Endothelial cell of umbilical vein (primary cell): Measurements from ENCODE around the gene CSH2.

Source experiments
- CTCF ChIP-seq, 2 donors: IDR thresholded peaks; 1 replicate in 1 of 2; 2 replicates in 1 of 2; pipeline ENCODE4 v1.5.1; 2011; ENCODE audit warnings: low read length in 2 of 2, mild to moderate bottlenecking in 2 of 2, moderate library complexity in 2 of 2, control low read depth in 1 of 2, inconsistent platforms in 1 of 2, low read depth in 1 of 2; ENCODE audit not compliant: insufficient read depth in 1 of 2; ENCODE audit errors: extremely low read depth in 1 of 2
- EZH2 ChIP-seq: IDR thresholded peaks from 2 replicates; pipeline ENCODE4 v1.6.1; 2012; ENCODE audit warnings: borderline replicate concordance, low read depth, mild to moderate bottlenecking, moderate library complexity, low read length, inconsistent platforms; ENCODE audit not compliant: severe bottlenecking
- FOS ChIP-seq: IDR thresholded peaks from 2 replicates; pipeline ENCODE4 v1.6.1; 2011; ENCODE audit warnings: mild to moderate bottlenecking, low read length, moderate library complexity, borderline replicate concordance; ENCODE audit not compliant: insufficient read depth
- GATA2 ChIP-seq: IDR thresholded peaks from 2 replicates; pipeline ENCODE4 v1.7.0; 2011; ENCODE audit warnings: low read depth, mild to moderate bottlenecking, moderate library complexity, mixed read lengths, low read length; ENCODE audit not compliant: insufficient read length, insufficient read depth
- MAX ChIP-seq: IDR thresholded peaks from 2 replicates; pipeline ENCODE4 v1.6.1; 2011; ENCODE audit not compliant: insufficient read depth, insufficient read length
- MYC ChIP-seq: IDR thresholded peaks from one replicate; pipeline ENCODE4 v1.6.1; 2011; ENCODE audit warnings: mild to moderate bottlenecking, low read depth, low read length
- POLR2A ChIP-seq: IDR thresholded peaks from 2 replicates; pipeline ENCODE4 v1.6.1; 2012; ENCODE audit warnings: low read depth, mild to moderate bottlenecking, control low read depth, low read length
- POLR2AphosphoS5 ChIP-seq: IDR thresholded peaks from 2 replicates; pipeline ENCODE4 v1.6.1; 2012; ENCODE audit warnings: low read depth, mild to moderate bottlenecking, control low read depth, low read length, moderate library complexity; ENCODE audit not compliant: insufficient read depth

- TF ChIP-seq MYC (no peak), POLR2AphosphoS5 (no peak), POLR2A (no peak), CTCF (IDR thresholded peaks at IDR 0.05; ENCODE audit: extremely low read depth in 1 of 2, insufficient read depth in 1 of 2, low read depth in 1 of 2, low read length in 2 of 2) (peak; percentile 34 to 70), MAX (no peak), EZH2 (no peak), FOS (no peak), GATA2 (no peak)
Measured at GRCh38 chr17:63911657-63912100, 38.2 kb upstream of the CSH2 start.
